WERI-Rb-1 (cell line): ENCODE results near the gene PHLDA3.

ENCODE experiments used
- DNase-seq: peaks from one replicate; pipeline ENCODE4 v3.0.0-alpha.2; 2020
- H3K27ac ChIP-seq: fragments of 250-450 bp; sonication (Bioruptor Pico); 2 replicates; pipeline ENCODE4 v1.5.1; 2020; ENCODE audit warnings: mild to moderate bottlenecking, moderate library complexity
- H3K27me3 ChIP-seq: fragments of 250-450 bp; sonication (Bioruptor Pico); 2 replicates; pipeline ENCODE4 v1.5.1; 2021; ENCODE audit warnings: mild to moderate bottlenecking, low read depth, moderate library complexity; ENCODE audit not compliant: insufficient read depth, severe bottlenecking
- H3K36me3 ChIP-seq: fragments of 250-450 bp; sonication (Bioruptor Pico); 2 replicates; pipeline ENCODE4 v1.5.1; 2020; ENCODE audit warnings: mild to moderate bottlenecking, moderate library complexity
- H3K4me3 ChIP-seq: 2 replicates; pipeline ENCODE4 v1.5.1; 2011; ENCODE audit warnings: low read depth, mild to moderate bottlenecking, control low read depth, low read length
- H3K9me3 ChIP-seq: fragments of 250-450 bp; sonication (Bioruptor Pico); 2 replicates; pipeline ENCODE4 v1.5.1; 2021; ENCODE audit warnings: mild to moderate bottlenecking, moderate library complexity; ENCODE audit not compliant: severe bottlenecking
- TF ChIP-seq, protein P1 (sequence below): IDR thresholded peaks from 2 replicates; pipeline ENCODE4 v1.5.1; 2011; ENCODE audit warnings: low read depth, mild to moderate bottlenecking, control low read depth, inconsistent platforms, low read length

The PHLDA3 gene

DNA sequence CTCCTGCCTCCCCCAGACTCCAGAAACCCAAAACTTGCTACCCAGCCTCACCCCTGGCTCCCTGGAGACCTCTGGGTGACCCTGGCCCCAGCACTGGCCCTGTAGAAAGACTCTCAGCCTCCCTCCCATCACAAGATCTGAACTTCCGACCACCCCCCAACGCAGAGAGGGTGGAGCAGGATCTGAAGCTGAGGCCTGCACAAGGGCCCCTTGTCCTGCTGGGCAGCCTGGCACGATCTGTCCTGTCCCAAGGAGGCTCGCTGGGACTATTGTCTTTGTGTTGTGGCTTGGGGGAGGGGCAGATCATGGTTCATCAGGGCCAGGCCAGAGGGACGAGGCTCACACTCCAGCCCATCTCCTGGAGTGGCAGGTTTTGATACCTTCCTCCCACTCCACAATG, 20.0 kb downstream of the PHLDA3 start:
- H3K9me3 ChIP-seq = no peaks in the 10 kb centered on the region
- TF ChIP-seq, protein P1, sequence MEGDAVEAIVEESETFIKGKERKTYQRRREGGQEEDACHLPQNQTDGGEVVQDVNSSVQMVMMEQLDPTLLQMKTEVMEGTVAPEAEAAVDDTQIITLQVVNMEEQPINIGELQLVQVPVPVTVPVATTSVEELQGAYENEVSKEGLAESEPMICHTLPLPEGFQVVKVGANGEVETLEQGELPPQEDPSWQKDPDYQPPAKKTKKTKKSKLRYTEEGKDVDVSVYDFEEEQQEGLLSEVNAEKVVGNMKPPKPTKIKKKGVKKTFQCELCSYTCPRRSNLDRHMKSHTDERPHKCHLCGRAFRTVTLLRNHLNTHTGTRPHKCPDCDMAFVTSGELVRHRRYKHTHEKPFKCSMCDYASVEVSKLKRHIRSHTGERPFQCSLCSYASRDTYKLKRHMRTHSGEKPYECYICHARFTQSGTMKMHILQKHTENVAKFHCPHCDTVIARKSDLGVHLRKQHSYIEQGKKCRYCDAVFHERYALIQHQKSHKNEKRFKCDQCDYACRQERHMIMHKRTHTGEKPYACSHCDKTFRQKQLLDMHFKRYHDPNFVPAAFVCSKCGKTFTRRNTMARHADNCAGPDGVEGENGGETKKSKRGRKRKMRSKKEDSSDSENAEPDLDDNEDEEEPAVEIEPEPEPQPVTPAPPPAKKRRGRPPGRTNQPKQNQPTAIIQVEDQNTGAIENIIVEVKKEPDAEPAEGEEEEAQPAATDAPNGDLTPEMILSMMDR = no peak
- H3K27me3 ChIP-seq = no peaks in the 10 kb centered on the region
- no peaks in the 10 kb centered on the region for H3K36me3 ChIP-seq
- no peak overlapping the region for H3K4me3 ChIP-seq
- DNase-seq = no peak
- no peak overlapping the region for H3K27ac ChIP-seq

GRCh38 chr1:201447903-201448871, 20.8 kb downstream of the PHLDA3 start:
- peak; percentile 95 for DNase-seq
- no peak overlapping the region for H3K4me3 ChIP-seq

DNA sequence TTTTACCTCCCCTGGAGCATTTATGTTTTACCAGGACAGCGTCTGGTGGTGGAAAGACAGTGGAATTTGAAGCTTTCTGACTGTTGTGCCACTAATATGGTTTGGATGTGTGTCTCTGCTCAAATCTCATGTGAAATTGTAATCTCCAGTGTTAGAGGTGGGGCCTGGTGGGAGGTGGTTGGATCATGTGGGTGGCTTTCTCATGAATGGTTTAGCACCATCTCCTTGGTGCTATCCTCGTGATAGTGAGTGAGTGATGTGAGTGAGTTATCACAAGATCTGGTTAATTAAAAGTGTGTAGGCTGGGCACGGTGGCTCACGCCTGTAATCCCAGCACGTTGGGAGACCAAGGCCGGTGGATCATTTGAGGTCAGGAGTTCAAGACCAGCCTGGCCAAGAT, 23.7 kb downstream of the PHLDA3 start:
- H3K4me3 ChIP-seq = no peak overlapping the region
- peaks cover 12% of the 10 kb centered on the region for H3K9me3 ChIP-seq
- no peak overlapping the region for H3K27ac ChIP-seq
- no peak for DNase-seq
- no peaks in the 10 kb centered on the region for H3K36me3 ChIP-seq
- TF ChIP-seq, protein P1 = no peak
- H3K27me3 ChIP-seq = no peaks in the 10 kb centered on the region

More at GRCh38 chr1:201447903-201448871, 20.8 kb downstream of the PHLDA3 start:
- no peak overlapping the region for H3K27ac ChIP-seq
- H3K27me3 ChIP-seq = no peaks in the 10 kb centered on the region
- TF ChIP-seq, protein P1 = peak; percentile 99
- H3K36me3 ChIP-seq = no peaks in the 10 kb centered on the region
- no peaks in the 10 kb centered on the region for H3K9me3 ChIP-seq

DNA sequence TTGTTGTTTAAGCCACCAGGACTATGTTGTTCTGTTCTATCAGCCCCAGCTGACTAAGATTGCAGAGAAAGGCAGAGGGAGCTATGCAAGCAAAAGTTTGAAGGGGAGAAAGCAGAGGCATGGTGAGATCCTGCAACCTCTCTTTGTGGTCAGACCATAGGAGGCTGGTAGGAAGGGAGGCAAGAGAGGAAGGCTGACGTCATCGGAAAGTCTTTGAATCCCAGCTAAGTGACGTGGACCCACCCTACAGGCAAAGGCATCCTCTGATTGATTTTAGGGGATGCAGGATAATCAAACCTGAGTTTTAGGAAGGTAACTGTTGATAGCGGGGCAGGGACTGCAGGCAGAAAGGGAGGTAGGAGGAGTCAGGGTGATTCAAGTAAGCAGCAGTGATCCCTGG, 24.2 kb downstream of the PHLDA3 start:
- H3K27ac ChIP-seq = no peak overlapping the region
- H3K4me3 ChIP-seq = no peak overlapping the region
- TF ChIP-seq, protein P1 = no peak
- peaks cover 13% of the 10 kb centered on the region for H3K9me3 ChIP-seq
- DNase-seq = no peak
- H3K27me3 ChIP-seq = no peaks in the 10 kb centered on the region
- H3K36me3 ChIP-seq = no peaks in the 10 kb centered on the region

- TF ChIP-seq, protein P1 = no peak
- no peaks in the 10 kb centered on the region for H3K36me3 ChIP-seq
- H3K27me3 ChIP-seq = no peaks in the 10 kb centered on the region
- H3K9me3 ChIP-seq = peaks cover 13% of the 10 kb centered on the region
- no peak for DNase-seq
- H3K4me3 ChIP-seq = no peak overlapping the region
- no peak overlapping the region for H3K27ac ChIP-seq
Observed at GRCh38 chr1:201443747-201444146, 25.2 kb downstream of the PHLDA3 start.
